ENCODE measurements around the gene MFN2.

- TF ChIP-seq CTCF (IDR thresholded peaks at IDR 0.05) (no peak), EP300 (IDR thresholded peaks at IDR 0.05) (no peak)
These were observed 51.9 kb downstream of the MFN2 start for GRCh38 chr1:12032161-12032621.
